Peyer's patch (tissue), 4 donors: ENCODE results near the gene LIPC.

Experiments
- CTCF ChIP-seq, 6 experiments: fragments of 450-650 bp in 4 of 6; fragments of 200-600 bp in 2 of 6; sonication (generic) in 1 of 6; IDR thresholded peaks; one replicate each; pipeline ENCODE4 v1.5.1; 2017 to 2019; ENCODE audit warnings: antibody characterized with exemption in 6 of 6, mild to moderate bottlenecking in 3 of 6, moderate library complexity in 1 of 6
- POLR2A ChIP-seq, 2 donors: fragments of 450-650 bp; IDR thresholded peaks; one replicate each; pipeline ENCODE4 v1.5.1; 2017; ENCODE audit warnings: antibody characterized with exemption in 2 of 2, mild to moderate bottlenecking in 2 of 2, moderate library complexity in 2 of 2

DNA sequence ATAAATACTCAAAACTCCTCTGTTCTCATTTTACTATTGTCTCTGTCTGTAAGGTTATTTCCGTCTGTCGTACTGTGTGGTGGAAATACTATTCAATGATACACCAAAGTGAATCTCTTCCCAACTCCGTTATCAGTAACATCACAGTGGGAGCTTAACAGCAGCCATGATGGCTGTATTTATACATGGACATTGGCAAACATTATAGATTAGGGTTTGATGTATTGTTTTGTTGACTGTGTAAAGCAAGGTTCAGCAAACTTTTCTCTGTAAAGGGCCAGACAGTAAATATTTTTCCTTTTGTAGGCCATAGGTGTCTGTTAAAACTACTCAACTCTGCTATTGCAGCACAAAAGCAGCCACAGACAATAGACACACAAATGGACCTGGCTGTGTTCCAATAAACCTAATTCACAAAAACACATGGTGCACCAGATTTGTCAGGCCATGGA lies 23.2 kb downstream of the LIPC start:
- no peak for TF ChIP-seq POLR2A (IDR thresholded peaks at IDR 0.05)
- no peak for TF ChIP-seq CTCF (IDR thresholded peaks at IDR 0.05)
